ENCODE data around the gene VPS37D.

DNA sequence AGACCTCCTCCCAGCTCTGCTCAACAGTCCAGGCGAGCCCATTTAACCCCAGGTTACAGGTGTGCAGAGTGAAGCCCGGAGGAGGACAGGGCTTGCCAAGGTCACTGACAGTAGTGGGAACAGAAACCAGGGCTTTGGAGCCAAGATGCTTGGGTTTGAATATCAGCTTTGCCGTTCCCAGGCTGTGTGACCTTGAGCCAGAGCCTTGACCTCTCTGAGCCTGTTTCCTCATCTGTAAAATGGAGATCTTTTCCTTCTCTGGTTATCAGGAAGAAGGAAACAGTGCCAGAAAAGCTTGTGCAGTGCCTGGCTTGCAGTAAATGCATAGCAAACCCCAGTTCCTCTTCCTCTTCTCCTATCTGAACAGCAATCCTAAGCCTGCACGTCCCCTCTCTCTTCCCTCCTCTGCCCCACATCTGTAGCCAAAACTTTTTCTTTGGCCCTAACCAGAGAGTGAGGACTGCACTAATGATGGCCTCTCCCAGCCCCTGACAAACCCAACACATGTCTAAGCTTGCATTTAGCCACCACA lies 21.9 kb upstream of the VPS37D start:
- TF ChIP-seq MYNN (tag by site-specific recombination; IDR thresholded peaks at IDR 0.05; ENCODE audit: borderline replicate concordance) (no peak), ZNF121 (tag by site-specific recombination; IDR thresholded peaks at IDR 0.05) (no peak), ZNF114 (tag by site-specific recombination; IDR thresholded peaks at IDR 0.05) (no peak), ZNF670 (tag by site-specific recombination; IDR thresholded peaks at IDR 0.05; ENCODE audit: low read depth) (no peak), KLF10 (tag by site-specific recombination; IDR thresholded peaks at IDR 0.05) (no peak), ZNF530 (tag by site-specific recombination; IDR thresholded peaks at IDR 0.05; ENCODE audit: low read depth) (no peak)
- TF ChIP-seq, protein P1, sequence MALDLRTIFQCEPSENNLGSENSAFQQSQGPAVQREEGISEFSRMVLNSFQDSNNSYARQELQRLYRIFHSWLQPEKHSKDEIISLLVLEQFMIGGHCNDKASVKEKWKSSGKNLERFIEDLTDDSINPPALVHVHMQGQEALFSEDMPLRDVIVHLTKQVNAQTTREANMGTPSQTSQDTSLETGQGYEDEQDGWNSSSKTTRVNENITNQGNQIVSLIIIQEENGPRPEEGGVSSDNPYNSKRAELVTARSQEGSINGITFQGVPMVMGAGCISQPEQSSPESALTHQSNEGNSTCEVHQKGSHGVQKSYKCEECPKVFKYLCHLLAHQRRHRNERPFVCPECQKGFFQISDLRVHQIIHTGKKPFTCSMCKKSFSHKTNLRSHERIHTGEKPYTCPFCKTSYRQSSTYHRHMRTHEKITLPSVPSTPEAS (tag by site-specific recombination; IDR thresholded peaks at IDR 0.05), result no peak
- TF ChIP-seq, protein P2, sequence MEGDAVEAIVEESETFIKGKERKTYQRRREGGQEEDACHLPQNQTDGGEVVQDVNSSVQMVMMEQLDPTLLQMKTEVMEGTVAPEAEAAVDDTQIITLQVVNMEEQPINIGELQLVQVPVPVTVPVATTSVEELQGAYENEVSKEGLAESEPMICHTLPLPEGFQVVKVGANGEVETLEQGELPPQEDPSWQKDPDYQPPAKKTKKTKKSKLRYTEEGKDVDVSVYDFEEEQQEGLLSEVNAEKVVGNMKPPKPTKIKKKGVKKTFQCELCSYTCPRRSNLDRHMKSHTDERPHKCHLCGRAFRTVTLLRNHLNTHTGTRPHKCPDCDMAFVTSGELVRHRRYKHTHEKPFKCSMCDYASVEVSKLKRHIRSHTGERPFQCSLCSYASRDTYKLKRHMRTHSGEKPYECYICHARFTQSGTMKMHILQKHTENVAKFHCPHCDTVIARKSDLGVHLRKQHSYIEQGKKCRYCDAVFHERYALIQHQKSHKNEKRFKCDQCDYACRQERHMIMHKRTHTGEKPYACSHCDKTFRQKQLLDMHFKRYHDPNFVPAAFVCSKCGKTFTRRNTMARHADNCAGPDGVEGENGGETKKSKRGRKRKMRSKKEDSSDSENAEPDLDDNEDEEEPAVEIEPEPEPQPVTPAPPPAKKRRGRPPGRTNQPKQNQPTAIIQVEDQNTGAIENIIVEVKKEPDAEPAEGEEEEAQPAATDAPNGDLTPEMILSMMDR (tag by site-specific recombination; IDR thresholded peaks at IDR 0.05), result no peak
- TF ChIP-seq, protein P3, sequence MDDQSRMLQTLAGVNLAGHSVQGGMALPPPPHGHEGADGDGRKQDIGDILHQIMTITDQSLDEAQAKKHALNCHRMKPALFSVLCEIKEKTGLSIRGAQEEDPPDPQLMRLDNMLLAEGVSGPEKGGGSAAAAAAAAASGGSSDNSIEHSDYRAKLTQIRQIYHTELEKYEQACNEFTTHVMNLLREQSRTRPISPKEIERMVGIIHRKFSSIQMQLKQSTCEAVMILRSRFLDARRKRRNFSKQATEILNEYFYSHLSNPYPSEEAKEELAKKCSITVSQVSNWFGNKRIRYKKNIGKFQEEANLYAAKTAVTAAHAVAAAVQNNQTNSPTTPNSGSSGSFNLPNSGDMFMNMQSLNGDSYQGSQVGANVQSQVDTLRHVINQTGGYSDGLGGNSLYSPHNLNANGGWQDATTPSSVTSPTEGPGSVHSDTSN (CRISPR knock-in tag; IDR thresholded peaks at IDR 0.05), result no peak
- TF ChIP-seq, protein P4, sequence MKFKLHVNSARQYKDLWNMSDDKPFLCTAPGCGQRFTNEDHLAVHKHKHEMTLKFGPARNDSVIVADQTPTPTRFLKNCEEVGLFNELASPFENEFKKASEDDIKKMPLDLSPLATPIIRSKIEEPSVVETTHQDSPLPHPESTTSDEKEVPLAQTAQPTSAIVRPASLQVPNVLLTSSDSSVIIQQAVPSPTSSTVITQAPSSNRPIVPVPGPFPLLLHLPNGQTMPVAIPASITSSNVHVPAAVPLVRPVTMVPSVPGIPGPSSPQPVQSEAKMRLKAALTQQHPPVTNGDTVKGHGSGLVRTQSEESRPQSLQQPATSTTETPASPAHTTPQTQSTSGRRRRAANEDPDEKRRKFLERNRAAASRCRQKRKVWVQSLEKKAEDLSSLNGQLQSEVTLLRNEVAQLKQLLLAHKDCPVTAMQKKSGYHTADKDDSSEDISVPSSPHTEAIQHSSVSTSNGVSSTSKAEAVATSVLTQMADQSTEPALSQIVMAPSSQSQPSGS (tag by site-specific recombination; IDR thresholded peaks at IDR 0.05; ENCODE audit: low read depth), result no peak
- TF ChIP-seq, protein P5, sequence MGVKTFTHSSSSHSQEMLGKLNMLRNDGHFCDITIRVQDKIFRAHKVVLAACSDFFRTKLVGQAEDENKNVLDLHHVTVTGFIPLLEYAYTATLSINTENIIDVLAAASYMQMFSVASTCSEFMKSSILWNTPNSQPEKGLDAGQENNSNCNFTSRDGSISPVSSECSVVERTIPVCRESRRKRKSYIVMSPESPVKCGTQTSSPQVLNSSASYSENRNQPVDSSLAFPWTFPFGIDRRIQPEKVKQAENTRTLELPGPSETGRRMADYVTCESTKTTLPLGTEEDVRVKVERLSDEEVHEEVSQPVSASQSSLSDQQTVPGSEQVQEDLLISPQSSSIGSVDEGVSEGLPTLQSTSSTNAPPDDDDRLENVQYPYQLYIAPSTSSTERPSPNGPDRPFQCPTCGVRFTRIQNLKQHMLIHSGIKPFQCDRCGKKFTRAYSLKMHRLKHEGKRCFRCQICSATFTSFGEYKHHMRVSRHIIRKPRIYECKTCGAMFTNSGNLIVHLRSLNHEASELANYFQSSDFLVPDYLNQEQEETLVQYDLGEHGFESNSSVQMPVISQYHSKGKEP (tag by site-specific recombination; IDR thresholded peaks at IDR 0.05), result no peak

All from HEK293 (cell line).